ENCODE measurements around the gene FAM171A1.

Gene FAM171A1

DNA sequence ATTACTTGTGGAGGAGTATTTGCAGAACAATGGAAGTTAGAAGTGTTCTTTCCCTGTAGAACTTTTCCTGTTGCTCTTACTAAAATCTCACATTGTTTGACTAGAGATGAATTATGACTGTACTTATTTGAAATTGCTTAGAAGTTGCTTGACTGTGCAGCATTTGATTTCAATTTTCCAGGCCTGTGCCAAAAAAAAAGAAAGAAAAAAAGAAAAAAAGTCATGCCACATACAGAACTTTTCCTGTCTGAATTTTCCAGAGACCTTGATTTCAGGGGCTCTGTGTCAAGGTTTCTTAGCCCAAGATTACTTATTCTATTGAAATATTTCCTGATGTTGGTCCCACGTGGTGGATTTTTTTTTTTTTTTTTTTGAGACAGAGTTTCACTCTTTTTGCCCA lies 3.5 kb upstream of the FAM171A1 start:
- DNase-seq (ENCODE audit: extremely low read depth in 1 of 2, low read depth in 1 of 2), result no peak

DNA sequence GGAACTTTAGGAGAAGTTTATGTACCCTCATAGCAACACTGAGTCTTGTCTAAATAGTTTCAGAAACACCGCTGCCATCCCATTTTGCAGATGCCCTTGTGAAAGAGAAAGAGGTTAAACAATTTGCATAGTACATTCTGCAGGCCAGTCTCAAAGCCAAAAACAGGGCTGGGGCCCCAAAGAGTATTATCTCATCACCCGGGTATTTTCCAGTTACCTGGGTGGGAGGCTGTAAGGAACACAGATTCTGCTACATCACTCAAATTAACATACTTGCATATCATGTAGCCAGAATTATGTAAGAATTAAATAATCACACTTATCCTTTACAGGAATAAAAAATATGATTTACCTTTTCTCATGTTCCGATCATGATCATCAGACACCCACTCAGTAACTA lies 3.1 kb upstream of the FAM171A1 start:
- DNase-seq (ENCODE audit: extremely low read depth in 1 of 2, low read depth in 1 of 2), result no peak

GRCh38 chr10:15373199-15373598 lies 2.1 kb upstream of the FAM171A1 start:
- no peak for DNase-seq (ENCODE audit: extremely low read depth in 1 of 2, low read depth in 1 of 2)

DNA sequence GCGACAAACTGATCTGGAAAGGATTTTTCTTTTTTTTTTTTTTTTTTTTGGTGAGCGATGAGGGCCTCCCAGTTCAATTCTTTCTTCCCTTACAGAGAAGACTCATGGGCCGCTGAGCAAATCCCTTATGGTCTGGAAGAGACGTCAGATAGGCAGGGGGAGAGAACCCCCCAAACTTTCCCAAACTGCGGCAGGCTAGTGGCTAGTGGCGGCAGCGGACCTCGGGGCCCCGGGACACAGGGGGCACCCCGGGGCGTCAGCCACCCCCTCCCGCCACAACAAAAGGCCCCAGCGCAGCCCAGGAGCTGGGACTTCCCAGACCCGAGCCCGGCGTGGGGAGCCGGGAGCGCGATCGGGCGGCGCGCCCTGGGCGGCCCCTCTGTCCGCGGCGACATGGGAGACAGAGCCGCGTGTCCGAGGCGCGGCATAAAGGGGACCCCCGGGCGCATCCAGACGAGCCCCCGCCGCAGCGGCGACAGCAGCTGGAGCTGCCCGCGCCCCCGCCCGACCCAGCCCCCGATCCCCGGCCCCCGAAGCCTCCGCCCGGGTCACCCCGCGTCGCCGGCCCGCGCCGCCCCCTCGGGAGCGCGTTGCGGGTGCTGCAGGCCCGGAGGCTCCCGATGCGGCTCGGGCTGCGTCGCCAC lies 755 bp downstream of the FAM171A1 start:
- DNase-seq (ENCODE audit: extremely low read depth in 1 of 2, low read depth in 1 of 2), result no peak

- DNase-seq (ENCODE audit: extremely low read depth in 1 of 2, low read depth in 1 of 2), result no peak
Measured at GRCh38 chr10:15369256-15370211, 1.6 kb downstream of the FAM171A1 start.

- no peak for DNase-seq (ENCODE audit: extremely low read depth in 1 of 2, low read depth in 1 of 2)
Measured at GRCh38 chr10:15368101-15368855, 2.8 kb downstream of the FAM171A1 start.

- no peak for DNase-seq (ENCODE audit: extremely low read depth in 1 of 2, low read depth in 1 of 2)
Measured at GRCh38 chr10:15367296-15368085, 3.6 kb downstream of the FAM171A1 start.

GRCh38 chr10:15365692-15366091 lies 5.4 kb downstream of the FAM171A1 start:
- DNase-seq (ENCODE audit: extremely low read depth in 1 of 2, low read depth in 1 of 2), result no peak

DNA sequence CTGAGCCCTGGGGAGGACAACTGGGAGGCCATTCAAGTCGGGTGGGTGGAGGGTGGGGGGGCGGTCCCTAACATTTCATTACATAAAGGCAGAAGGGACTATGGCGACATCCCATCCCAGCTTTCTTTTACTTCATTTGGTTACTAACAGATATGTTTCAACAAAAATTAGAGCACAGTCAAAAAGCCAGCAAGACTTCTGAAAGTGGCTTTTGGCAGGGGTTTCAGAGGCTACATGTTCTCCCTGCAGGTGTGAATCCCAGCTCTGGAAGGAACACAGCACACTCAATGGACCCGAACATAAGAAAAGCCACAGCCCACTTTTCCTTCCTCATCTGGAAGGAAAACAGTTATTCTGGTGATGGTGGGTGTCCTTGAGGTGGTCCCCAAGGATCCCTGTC lies 7.1 kb downstream of the FAM171A1 start:
- DNase-seq (ENCODE audit: extremely low read depth in 1 of 2, low read depth in 1 of 2), result no peak

DNA sequence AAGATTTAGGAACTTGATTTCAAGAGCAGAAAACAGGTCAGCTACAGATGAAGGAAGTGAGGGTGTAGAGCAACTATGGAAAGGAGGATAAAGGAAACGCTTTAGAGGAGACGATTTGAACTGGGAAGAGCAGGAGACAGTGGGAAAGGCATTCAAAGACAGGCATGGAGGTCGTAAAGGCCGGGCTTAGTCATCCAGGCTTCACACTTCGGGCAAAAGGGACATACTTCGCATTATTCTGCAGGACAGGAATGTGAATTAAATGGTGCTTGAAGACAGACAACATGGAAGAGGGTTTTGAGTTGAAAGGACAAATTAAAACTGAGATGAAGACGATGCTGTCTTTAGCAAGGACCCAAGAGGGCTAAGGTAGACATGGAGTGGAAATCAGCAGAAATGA lies 8.1 kb downstream of the FAM171A1 start:
- DNase-seq (ENCODE audit: extremely low read depth in 1 of 2, low read depth in 1 of 2), result no peak

- DNase-seq (ENCODE audit: extremely low read depth in 1 of 2, low read depth in 1 of 2), result no peak
Measured at GRCh38 chr10:15361131-15361530, 10.0 kb downstream of the FAM171A1 start.

- no peak for DNase-seq (ENCODE audit: extremely low read depth in 1 of 2, low read depth in 1 of 2)
Measured at GRCh38 chr10:15360566-15360965, 10.5 kb downstream of the FAM171A1 start.

GRCh38 chr10:15353471-15354017 lies 17.5 kb downstream of the FAM171A1 start:
- DNase-seq (ENCODE audit: extremely low read depth in 1 of 2, low read depth in 1 of 2), result no peak

- DNase-seq (ENCODE audit: extremely low read depth in 1 of 2, low read depth in 1 of 2), result no peak
Measured at GRCh38 chr10:15352836-15353235, 18.3 kb downstream of the FAM171A1 start.

- DNase-seq (ENCODE audit: extremely low read depth in 1 of 2, low read depth in 1 of 2), result no peak
Measured at GRCh38 chr10:15352201-15352600, 18.9 kb downstream of the FAM171A1 start.

DNA sequence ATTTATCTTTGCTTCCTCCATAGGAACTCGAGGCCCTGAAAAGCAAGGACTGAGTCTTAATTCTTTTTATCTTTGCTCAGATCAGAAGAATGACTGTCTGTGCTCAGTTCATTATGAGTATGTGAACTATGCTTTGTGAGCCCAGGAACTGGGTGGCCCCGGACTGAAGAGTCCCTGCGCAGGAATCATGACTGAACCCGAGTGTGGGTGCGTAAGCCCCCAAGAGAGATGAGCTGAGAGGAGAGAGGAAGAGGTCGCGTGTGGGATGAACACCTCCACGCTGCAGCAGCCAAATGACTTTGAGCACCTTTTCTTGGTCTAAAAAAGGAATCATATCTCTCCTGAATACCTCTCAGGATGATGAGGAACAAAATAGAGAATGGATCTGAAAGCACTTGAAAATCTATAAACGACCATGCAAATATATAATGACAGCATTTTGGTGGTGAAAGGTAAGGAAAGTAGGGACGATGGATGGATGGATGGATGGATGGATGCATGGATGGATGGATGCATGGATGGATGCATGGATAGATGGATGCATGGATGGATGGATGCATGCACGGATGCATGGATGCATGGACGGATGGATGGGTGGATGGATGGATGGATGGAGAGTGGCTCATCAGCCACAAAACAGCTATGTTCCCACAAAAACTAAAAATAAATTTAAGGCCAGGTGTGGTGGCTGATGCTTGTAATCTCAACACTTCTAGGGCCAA lies 19.8 kb downstream of the FAM171A1 start:
- DNase-seq (ENCODE audit: extremely low read depth in 1 of 2, low read depth in 1 of 2), result no peak

GRCh38 chr10:15349112-15349511 lies 22.0 kb downstream of the FAM171A1 start:
- no peak for DNase-seq (ENCODE audit: extremely low read depth in 1 of 2, low read depth in 1 of 2)

- no peak for DNase-seq (ENCODE audit: extremely low read depth in 1 of 2, low read depth in 1 of 2)
Measured at GRCh38 chr10:15348579-15348978, 22.5 kb downstream of the FAM171A1 start.

DNA sequence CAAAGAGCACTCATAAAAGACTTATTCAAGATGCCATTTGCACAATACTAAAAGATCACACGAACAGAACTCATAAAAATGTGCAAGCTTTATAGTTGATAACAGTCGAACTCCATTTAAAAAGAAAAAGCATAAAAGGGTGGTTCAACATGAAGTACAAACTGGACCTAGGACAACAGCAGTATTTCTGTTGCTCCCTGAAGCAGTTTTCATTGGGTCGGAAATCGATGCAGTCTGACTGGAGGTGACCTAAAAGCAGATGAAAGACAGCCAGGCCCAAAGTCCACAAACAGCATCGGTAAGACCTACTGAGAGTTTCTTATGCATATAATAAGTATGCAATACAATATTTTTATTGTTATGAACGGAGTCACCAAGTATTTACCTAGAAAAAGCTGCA lies 23.9 kb downstream of the FAM171A1 start:
- no peak for DNase-seq (ENCODE audit: extremely low read depth in 1 of 2, low read depth in 1 of 2)

Measured in activated CD8-positive, alpha-beta memory T cell treated with anti-CD3 and anti-CD28 coated beads for 1 hour (primary cell).